HepG2 (cell line): ENCODE data around the gene ADAMTS12. TPM values are rescaled to one million over a fixed set of nuclear protein-coding genes. Genes with fewer than 3 reads are reported as not detected.

Source experiments
- ARID4A ChIP-seq: sonication (generic); formaldehyde crosslinking; IDR thresholded peaks from 2 replicates; pipeline ENCODE4 v1.5.0; 2020; ENCODE audit warnings: mild to moderate bottlenecking, missing genetic modification reagents, borderline replicate concordance
- ATF1 ChIP-seq: IDR thresholded peaks from 2 replicates; pipeline ENCODE4 v1.6.1; 2016; ENCODE audit warnings: mild to moderate bottlenecking, control low read depth
- CCAR2 ChIP-seq: fragments of 200-400 bp; formaldehyde crosslinking; optimal IDR thresholded peaks from 2 replicates; pipeline ENCODE3; 2018; ENCODE audit warnings: low read depth, mild to moderate bottlenecking, low read length, moderate library complexity
- MIER2 ChIP-seq: IDR thresholded peaks from 2 replicates; pipeline ENCODE4 v1.6.1; 2016; ENCODE audit warnings: missing biosample characterization, missing genetic modification reagents
- POGK ChIP-seq: sonication (generic); formaldehyde crosslinking; conservative IDR thresholded peaks from 2 replicates; pipeline ENCODE4 v1.8.0; 2022; ENCODE audit warnings: mild to moderate bottlenecking, moderate library complexity, missing genetic modification reagents
- SIN3B ChIP-seq: fragments of 150-350 bp; IDR thresholded peaks from 2 replicates; pipeline ENCODE4 v1.6.1; 2014; ENCODE audit warnings: low read length
- SKI ChIP-seq: fragments of 450-650 bp; IDR thresholded peaks from one replicate; pipeline ENCODE4 v1.6.1; 2018; ENCODE audit warnings: mild to moderate bottlenecking; ENCODE audit not compliant: partially characterized antibody
- SRSF1 ChIP-seq: fragments of 200-400 bp; formaldehyde crosslinking; optimal IDR thresholded peaks from 2 replicates; pipeline ENCODE3; 2017; ENCODE audit warnings: mild to moderate bottlenecking, low read depth, low read length, moderate library complexity
- STAT6 ChIP-seq: sonication (generic); formaldehyde crosslinking; IDR thresholded peaks from 2 replicates; pipeline ENCODE4 v1.4.0; 2020; ENCODE audit warnings: missing genetic modification reagents, mild to moderate bottlenecking, borderline replicate concordance
- ZNF207 ChIP-seq: fragments of 450-650 bp; IDR thresholded peaks from 2 replicates; pipeline ENCODE4 v1.6.1; 2016; ENCODE audit warnings: antibody characterized with exemption, borderline replicate concordance
- ZNF432 ChIP-seq: sonication (generic); formaldehyde crosslinking; IDR thresholded peaks from 2 replicates; pipeline ENCODE4 v1.5.0; 2020; ENCODE audit warnings: missing genetic modification reagents, mild to moderate bottlenecking, borderline replicate concordance
- ZNF557 ChIP-seq: sonication (generic); formaldehyde crosslinking; IDR thresholded peaks from 2 replicates; pipeline ENCODE4 v1.4.0; 2020; ENCODE audit warnings: missing genetic modification reagents
- ZNF574 ChIP-seq: sonication (generic); formaldehyde crosslinking; IDR thresholded peaks from 2 replicates; pipeline ENCODE4 v1.4.0; 2020; ENCODE audit warnings: missing genetic modification reagents
- ZNF776 ChIP-seq: sonication (generic); formaldehyde crosslinking; IDR thresholded peaks from 2 replicates; pipeline ENCODE4 v1.4.0; 2020; ENCODE audit warnings: mild to moderate bottlenecking, missing genetic modification reagents
- polyA plus RNA-seq, 8 experiments: library from polyadenylated mRNA; depleted of rRNA in 3 of 8; stranded (reverse) in 7 of 8; unstranded in 1 of 8; fragments of >200 nt; fragmentation: Illumina TruSeq in 4 of 8; extraction: Trizol in 4 of 8; gene quantifications; 2 replicates each; pipeline versions ENCODE4 v1.2.1 to v1.2.3, GENCODE V29; 2011 to 2016; ENCODE audit warnings: low read depth in 4 of 8, missing spikeins in 1 of 8, mixed read lengths in 1 of 8; ENCODE audit not compliant: insufficient read depth in 1 of 8
- total RNA-seq, 5 experiments: library from RNA; depleted of rRNA; stranded (reverse); fragments of >200 nt; fragmentation: Illumina TruSeq; extraction: Trizol; gene quantifications; 2 replicates each; pipeline ENCODE4 v1.2.3, GENCODE V29; 2016; ENCODE audit warnings: low read depth in 1 of 5

The ADAMTS12 gene
- total and polyA plus RNA-seq, 2 of the 13 experiments (the other 11 are each of a cell fraction or from before 2014, with no cell fraction given), result 0.03 TPM; not detected in 1

- TF ChIP-seq ARID4A (CRISPR knock-in tag) (no peak), ATF1 (no peak), MIER2 (CRISPR knock-in tag) (no peak), ZNF574 (CRISPR knock-in tag) (no peak), ZNF432 (CRISPR knock-in tag) (no peak), SKI (no peak), POGK (CRISPR knock-in tag) (no peak), ZNF207 (no peak), ZNF557 (CRISPR knock-in tag) (no peak), SIN3B (no peak), SRSF1 (no peak), ZNF776 (no peak), CCAR2 (no peak), STAT6 (CRISPR knock-in tag) (no peak)
Measured at GRCh38 chr5:33855396-33855795, 36.4 kb downstream of the ADAMTS12 start (continued).
